ENCODE measurements around the gene ARMC7. TPM values are rescaled to one million over a fixed set of nuclear protein-coding genes. Genes with fewer than 3 reads are reported as not detected.

ARMC7 gene
- total RNA-seq, 1 experiment from 2014 or later: 12.3 TPM

DNA sequence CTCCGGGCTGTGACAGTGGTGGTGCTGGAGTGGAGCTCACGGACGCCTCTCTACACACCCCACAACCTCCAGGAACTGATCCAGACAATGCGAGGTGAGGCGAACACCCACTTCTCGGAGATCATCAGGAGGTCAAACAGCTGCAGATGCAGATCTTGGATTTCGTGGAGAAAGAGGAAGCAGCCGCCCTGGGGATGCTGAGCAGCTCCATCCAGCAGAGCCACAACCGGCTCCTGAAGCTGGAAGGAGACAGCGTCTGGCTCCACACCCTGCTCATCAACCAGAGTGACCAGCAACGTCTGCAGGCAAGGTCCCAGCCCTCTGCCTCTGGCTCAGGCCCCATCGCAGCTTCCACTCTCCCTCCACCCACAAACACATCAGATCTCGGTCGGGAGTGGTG, 35.2 kb upstream of the ARMC7 start:
- no peak for DNase-seq (ENCODE audit: low spot score)
- H3K27ac ChIP-seq (ENCODE audit: low read depth, low read length, poor library complexity, severe bottlenecking): no peak overlapping the region
- no peaks in the 10 kb centered on the region for H3K27me3 ChIP-seq (replicated peaks; ENCODE audit: insufficient read depth, low read depth, low read length, poor library complexity)
- ChIA-PET POLR2A (ENCODE audit: low non-redundant PET) (no interaction called here), CTCF (no interaction called here)
- no peaks in the 10 kb centered on the region for H3K36me3 ChIP-seq (ENCODE audit: insufficient read depth, low read length, poor library complexity, severe bottlenecking)
- no peak for TF ChIP-seq EZH2 (IDR thresholded peaks at IDR 0.05; ENCODE audit: borderline replicate concordance, low read depth, low read length, poor library complexity, severe bottlenecking)
- TF ChIP-seq, protein P1, sequence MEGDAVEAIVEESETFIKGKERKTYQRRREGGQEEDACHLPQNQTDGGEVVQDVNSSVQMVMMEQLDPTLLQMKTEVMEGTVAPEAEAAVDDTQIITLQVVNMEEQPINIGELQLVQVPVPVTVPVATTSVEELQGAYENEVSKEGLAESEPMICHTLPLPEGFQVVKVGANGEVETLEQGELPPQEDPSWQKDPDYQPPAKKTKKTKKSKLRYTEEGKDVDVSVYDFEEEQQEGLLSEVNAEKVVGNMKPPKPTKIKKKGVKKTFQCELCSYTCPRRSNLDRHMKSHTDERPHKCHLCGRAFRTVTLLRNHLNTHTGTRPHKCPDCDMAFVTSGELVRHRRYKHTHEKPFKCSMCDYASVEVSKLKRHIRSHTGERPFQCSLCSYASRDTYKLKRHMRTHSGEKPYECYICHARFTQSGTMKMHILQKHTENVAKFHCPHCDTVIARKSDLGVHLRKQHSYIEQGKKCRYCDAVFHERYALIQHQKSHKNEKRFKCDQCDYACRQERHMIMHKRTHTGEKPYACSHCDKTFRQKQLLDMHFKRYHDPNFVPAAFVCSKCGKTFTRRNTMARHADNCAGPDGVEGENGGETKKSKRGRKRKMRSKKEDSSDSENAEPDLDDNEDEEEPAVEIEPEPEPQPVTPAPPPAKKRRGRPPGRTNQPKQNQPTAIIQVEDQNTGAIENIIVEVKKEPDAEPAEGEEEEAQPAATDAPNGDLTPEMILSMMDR (conservative IDR thresholded peaks at IDR 0.05; ENCODE audit: low read depth, low read length): no peak
- intact Hi-C loops (cut with micrococcal nuclease; ENCODE audit: unreplicated experiment): no loop called here
- H3K4me3 ChIP-seq (ENCODE audit: low read depth, low read length, poor library complexity, severe bottlenecking): no peak overlapping the region
- BruUV-seq (replicated peaks): no TSS peak
- H3K4me1 ChIP-seq (ENCODE audit: insufficient read depth, low read length, poor library complexity, severe bottlenecking): peaks cover 15% of the 10 kb centered on the region
- no peaks in the 10 kb centered on the region for H3K9me3 ChIP-seq (ENCODE audit: low read depth, low read length, poor library complexity, severe bottlenecking)

DNA sequence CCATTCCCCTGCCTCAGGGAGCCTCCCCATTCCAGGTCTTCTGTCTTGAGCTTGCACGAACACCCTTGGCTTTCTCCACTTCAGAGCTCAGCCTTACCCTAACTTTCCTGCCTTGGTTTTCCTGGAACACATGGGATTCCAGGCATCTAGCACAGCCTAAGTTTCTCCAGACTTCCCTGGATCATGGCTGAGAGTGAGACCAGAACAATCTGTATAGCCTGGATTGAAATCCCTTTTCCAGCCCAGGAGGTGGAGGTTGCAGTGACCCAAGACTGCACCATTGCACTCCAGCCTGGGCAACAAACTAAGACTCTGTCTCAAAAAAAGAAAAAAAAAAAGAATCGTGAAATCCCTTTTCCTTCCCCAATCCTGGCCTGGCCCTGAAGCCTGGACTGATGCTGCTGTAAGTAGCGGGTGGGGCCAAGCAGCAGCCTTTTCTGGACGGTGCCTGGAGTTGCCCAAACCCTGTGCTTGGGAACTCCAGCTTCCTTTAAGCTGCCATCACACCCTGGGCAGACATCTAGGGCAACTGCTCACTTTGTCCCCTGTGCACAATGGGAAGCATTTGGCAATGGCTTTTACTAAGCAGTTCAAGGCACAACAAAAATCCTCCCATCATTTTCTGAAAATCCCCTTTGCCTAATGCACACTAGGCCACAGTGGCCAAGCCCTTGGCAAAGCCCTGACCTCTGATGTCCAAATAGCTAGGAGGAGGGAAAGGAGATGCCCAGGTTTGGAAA, 34.0 kb upstream of the ARMC7 start:
- Histone ChIP-seq H3K4me1 (ENCODE audit: insufficient read depth, low read length, poor library complexity, severe bottlenecking) (peaks cover 15% of the 10 kb centered on the region), H3K4me3 (ENCODE audit: low read depth, low read length, poor library complexity, severe bottlenecking) (no peak overlapping the region), H3K27me3 (replicated peaks; ENCODE audit: insufficient read depth, low read depth, low read length, poor library complexity) (no peaks in the 10 kb centered on the region), H3K9me3 (ENCODE audit: low read depth, low read length, poor library complexity, severe bottlenecking) (no peaks in the 10 kb centered on the region), H3K27ac (ENCODE audit: low read depth, low read length, poor library complexity, severe bottlenecking) (no peak overlapping the region), H3K36me3 (ENCODE audit: insufficient read depth, low read length, poor library complexity, severe bottlenecking) (no peaks in the 10 kb centered on the region)
- no peak for DNase-seq (ENCODE audit: low spot score)
- ChIA-PET POLR2A (ENCODE audit: low non-redundant PET) (interaction anchor here (0.7 kb wide), 1 partner anchor 202 kb away, joined by 3 read pairs; no protein-coding TSS in a partner anchor), CTCF (no interaction called here)
- no TSS peak for BruUV-seq (replicated peaks)
- TF ChIP-seq EZH2 (IDR thresholded peaks at IDR 0.05; ENCODE audit: borderline replicate concordance, low read depth, low read length, poor library complexity, severe bottlenecking): no peak
- TF ChIP-seq, protein P1 (conservative IDR thresholded peaks at IDR 0.05; ENCODE audit: low read depth, low read length): no peak
- intact Hi-C loops (cut with micrococcal nuclease; ENCODE audit: unreplicated experiment): no loop called here

DNA sequence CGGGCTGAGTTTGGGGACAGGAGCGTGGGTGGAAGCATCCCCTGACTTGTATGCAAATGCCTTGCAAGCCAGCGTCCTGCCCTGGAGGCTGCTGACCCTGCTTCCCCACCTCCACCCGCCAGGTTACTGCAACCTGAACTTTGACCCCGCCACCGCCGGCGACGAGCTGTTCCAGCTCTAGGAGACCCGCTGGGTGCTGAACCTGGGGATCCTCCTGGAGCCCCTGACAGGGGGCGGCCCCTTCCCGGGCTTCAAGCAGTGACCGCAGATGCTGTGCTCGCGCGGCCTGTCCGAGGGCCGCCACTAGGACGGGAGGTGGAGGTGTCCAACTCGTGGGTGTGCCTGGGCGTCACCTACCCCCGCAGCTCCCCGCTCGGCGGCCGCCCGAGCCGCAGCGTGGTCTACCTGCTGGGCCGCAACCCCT, 32.7 kb upstream of the ARMC7 start:
- H3K9me3 ChIP-seq (ENCODE audit: low read depth, low read length, poor library complexity, severe bottlenecking): no peaks in the 10 kb centered on the region
- no TSS peak for BruUV-seq (replicated peaks)
- ChIA-PET POLR2A (ENCODE audit: low non-redundant PET) (no interaction called here), CTCF (no interaction called here)
- TF ChIP-seq, protein P1 (conservative IDR thresholded peaks at IDR 0.05; ENCODE audit: low read depth, low read length): no peak
- TF ChIP-seq EZH2 (IDR thresholded peaks at IDR 0.05; ENCODE audit: borderline replicate concordance, low read depth, low read length, poor library complexity, severe bottlenecking): no peak
- no peak overlapping the region for H3K4me3 ChIP-seq (ENCODE audit: low read depth, low read length, poor library complexity, severe bottlenecking)
- H3K4me1 ChIP-seq (ENCODE audit: insufficient read depth, low read length, poor library complexity, severe bottlenecking): peaks cover 15% of the 10 kb centered on the region
- intact Hi-C loops (cut with micrococcal nuclease; ENCODE audit: unreplicated experiment): no loop called here
- no peak overlapping the region for H3K27ac ChIP-seq (ENCODE audit: low read depth, low read length, poor library complexity, severe bottlenecking)
- no peaks in the 10 kb centered on the region for H3K36me3 ChIP-seq (ENCODE audit: insufficient read depth, low read length, poor library complexity, severe bottlenecking)
- no peaks in the 10 kb centered on the region for H3K27me3 ChIP-seq (replicated peaks; ENCODE audit: insufficient read depth, low read depth, low read length, poor library complexity)
- DNase-seq (ENCODE audit: low spot score): no peak

Data from A673 (cell line).